HL-60 (cell line): ENCODE data around the gene SIGLEC6.

Experiments used
- DNase-seq, 2 experiments: peaks; one replicate each; pipeline ENCODE4 v3.0.0-alpha.2; 2010 to 2020; ENCODE audit warnings: low read depth in 1 of 2, low spot score in 1 of 2
- H3K27ac ChIP-seq: fragments of 250-450 bp; sonication (Bioruptor Pico); replicated peaks from 2 replicates; pipeline ENCODE4 v1.5.1; 2020; ENCODE audit warnings: mild to moderate bottlenecking, moderate library complexity
- H3K27me3 ChIP-seq: fragments of 250-450 bp; sonication (Bioruptor Pico); 2 replicates; pipeline ENCODE4 v1.5.1; 2021; ENCODE audit warnings: mild to moderate bottlenecking, moderate library complexity; ENCODE audit not compliant: insufficient read depth, poor library complexity, severe bottlenecking
- H3K4me3 ChIP-seq: replicated peaks from 2 replicates; pipeline ENCODE4 v1.5.1; 2011; ENCODE audit warnings: mild to moderate bottlenecking, control low read depth, low read length; ENCODE audit not compliant: insufficient read depth
- CTCF ChIP-seq: IDR thresholded peaks from one replicate; pipeline ENCODE4 v1.5.1; 2011; ENCODE audit warnings: low read length, control low read depth, inconsistent platforms; ENCODE audit not compliant: insufficient read depth
- GABPA ChIP-seq: IDR thresholded peaks from 2 replicates; pipeline ENCODE4 v1.6.1; 2012; ENCODE audit warnings: low read depth
- POLR2AphosphoS5 ChIP-seq: IDR thresholded peaks from 2 replicates; pipeline ENCODE4 v1.6.1; 2012; ENCODE audit warnings: low read depth
- REST ChIP-seq: IDR thresholded peaks from 2 replicates; pipeline ENCODE4 v1.6.1; 2012; ENCODE audit warnings: low read depth; ENCODE audit not compliant: insufficient replicate concordance
- SPI1 ChIP-seq: IDR thresholded peaks from 2 replicates; pipeline ENCODE4 v1.6.1; 2012; ENCODE audit warnings: low read depth, mild to moderate bottlenecking, borderline replicate concordance

The SIGLEC6 gene

GRCh38 chr19:51541458-51542357 is 10.2 kb upstream of the SIGLEC6 start:
- DNase-seq, result no peak
- Histone ChIP-seq H3K27me3 (no peaks in the 10 kb centered on the region), H3K4me3 (no peak overlapping the region), H3K27ac (no peak overlapping the region)
- no peak for TF ChIP-seq POLR2AphosphoS5

GRCh38 chr19:51539821-51540366 is 8.4 kb upstream of the SIGLEC6 start:
- no peak for DNase-seq
- TF ChIP-seq POLR2AphosphoS5 (no peak), CTCF (no peak), GABPA (no peak), SPI1 (no peak), REST (no peak)
- H3K27me3 ChIP-seq, result no peaks in the 10 kb centered on the region
- no peak overlapping the region for H3K4me3 ChIP-seq
- H3K27ac ChIP-seq, result no peak overlapping the region

- no peak for TF ChIP-seq SPI1
- TF ChIP-seq POLR2AphosphoS5, result no peak
- no peak for TF ChIP-seq CTCF
- no peak for TF ChIP-seq GABPA
- no peak overlapping the region for H3K27ac ChIP-seq
- H3K27me3 ChIP-seq, result no peaks in the 10 kb centered on the region
- DNase-seq, result no peak
- H3K4me3 ChIP-seq, result no peak overlapping the region
Measured at GRCh38 chr19:51535535-51535934, 4.1 kb upstream of the SIGLEC6 start.

GRCh38 chr19:51530616-51531015 is 854 bp downstream of the SIGLEC6 start:
- Histone ChIP-seq H3K27ac (no peak overlapping the region), H3K27me3 (no peaks in the 10 kb centered on the region), H3K4me3 (no peak overlapping the region)
- DNase-seq, result no peak
- no peak for TF ChIP-seq SPI1
- no peak for TF ChIP-seq GABPA
- no peak for TF ChIP-seq POLR2AphosphoS5
- TF ChIP-seq CTCF, result no peak
- TF ChIP-seq REST, result no peak
